DND-41 (cell line): ENCODE measurements around the gene ADARB2.
"Not testable (repeated sequence)": the region's sequence is repeated elsewhere in the genome, so short reads cannot be mapped to it uniquely, and the experiment has no call there.

ENCODE experiments used
- ATAC-seq: fragments of 200-7000 bp; cut with Tn5 transposase; 3 replicates; pipeline ENCODE4 v1.9.1; 2021; ENCODE audit warnings: low read depth; ENCODE audit not compliant: insufficient read depth
- DNase-seq: peaks from one replicate; pipeline ENCODE4 v3.0.0-alpha.2; 2020
- H2AFZ ChIP-seq: 2 replicates; pipeline ENCODE4 v1.6.0; 2012; ENCODE audit warnings: low read depth, low read length
- H3K27ac ChIP-seq: 2 replicates; pipeline ENCODE4 v1.5.1; 2012; ENCODE audit warnings: low read length, inconsistent platforms
- H3K27me3 ChIP-seq: fragments of 200-600 bp; sonication (generic); 2 replicates; pipeline ENCODE4 v1.6.0; 2012; ENCODE audit warnings: low read length, mild to moderate bottlenecking, inconsistent platforms; ENCODE audit not compliant: insufficient read depth, poor library complexity
- H3K36me3 ChIP-seq: 2 replicates; pipeline ENCODE4 v1.5.1; 2012; ENCODE audit warnings: low read length, inconsistent platforms; ENCODE audit not compliant: insufficient read depth
- H3K4me1 ChIP-seq: 2 replicates; pipeline ENCODE4 v1.5.1; 2012; ENCODE audit warnings: mild to moderate bottlenecking, low read length; ENCODE audit not compliant: insufficient read depth
- H3K4me2 ChIP-seq: 2 replicates; pipeline ENCODE4 v1.6.0; 2012; ENCODE audit warnings: mild to moderate bottlenecking, moderate library complexity, low read length, inconsistent platforms; ENCODE audit not compliant: insufficient read depth
- H3K4me3 ChIP-seq, 2 experiments: fragments of 200-600 bp in 1 of 2; shearing (Covaris generic) in 1 of 2; 2 replicates each; pipeline ENCODE4 v1.5.1; 2012 to 2016; ENCODE audit warnings: inconsistent platforms in 2 of 2, low read length in 2 of 2, mild to moderate bottlenecking in 2 of 2, low read depth in 1 of 2, moderate library complexity in 1 of 2
- H3K79me2 ChIP-seq: 2 replicates; pipeline ENCODE4 v1.6.0; 2012; ENCODE audit warnings: low read length, inconsistent platforms; ENCODE audit not compliant: insufficient read depth
- H3K9ac ChIP-seq: 2 replicates; pipeline ENCODE4 v1.6.0; 2012; ENCODE audit warnings: low read depth, mild to moderate bottlenecking, inconsistent platforms, low read length, moderate library complexity
- H3K9me3 ChIP-seq: 2 replicates; pipeline ENCODE4 v1.5.1; 2012; ENCODE audit warnings: low read length, moderate library complexity, mild to moderate bottlenecking, inconsistent platforms; ENCODE audit not compliant: insufficient read depth, severe bottlenecking
- H4K20me1 ChIP-seq: 2 replicates; pipeline ENCODE4 v1.6.0; 2012; ENCODE audit warnings: low read length; ENCODE audit not compliant: insufficient read depth
- CTCF ChIP-seq: IDR thresholded peaks from 2 replicates; pipeline ENCODE4 v1.5.1; 2012; ENCODE audit warnings: borderline replicate concordance, low read length, moderate library complexity, mild to moderate bottlenecking; ENCODE audit not compliant: poor library complexity, severe bottlenecking; ENCODE audit errors: extremely low read depth
- EZH2 ChIP-seq: IDR thresholded peaks from 3 replicates; pipeline ENCODE4 v1.6.1; 2012; ENCODE audit warnings: borderline replicate concordance, low read depth, mild to moderate bottlenecking, moderate library complexity, low read length, inconsistent platforms; ENCODE audit not compliant: severe bottlenecking

The ADARB2 gene

DNA sequence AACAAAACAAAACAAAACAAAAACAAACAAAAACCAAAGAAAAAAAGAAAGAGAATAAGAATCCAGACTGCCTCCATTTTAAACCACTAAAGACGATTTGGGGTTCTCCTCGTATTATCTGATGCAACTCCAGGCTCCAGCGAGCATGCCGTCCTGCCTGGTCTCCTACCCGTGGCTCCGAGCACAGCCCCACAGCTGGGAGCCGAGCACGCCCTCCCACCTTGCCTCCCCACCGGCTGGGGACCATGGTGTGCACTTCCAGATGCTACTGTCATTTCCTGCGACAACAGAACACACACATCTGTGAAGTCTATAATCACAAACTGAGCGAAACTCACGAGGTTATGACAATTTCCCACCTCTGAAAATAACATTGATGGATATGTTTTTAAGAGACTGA lies 113.1 kb downstream of the ADARB2 start:
- Histone ChIP-seq H3K27me3 (no peaks in the 10 kb centered on the region), H3K27ac (no peak overlapping the region), H3K9ac (no peak overlapping the region), H3K9me3 (no peaks in the 10 kb centered on the region), H3K79me2 (no peaks in the 10 kb centered on the region), H3K4me2 (no peak overlapping the region), H3K36me3 (no peaks in the 10 kb centered on the region), H2AFZ (no peak overlapping the region), H3K4me1 (no peaks in the 10 kb centered on the region), H3K4me3 (no peak overlapping the region), H4K20me1 (no peaks in the 10 kb centered on the region)
- TF ChIP-seq EZH2: no peak
- DNase-seq (no peak), ATAC-seq (no peak)

DNA sequence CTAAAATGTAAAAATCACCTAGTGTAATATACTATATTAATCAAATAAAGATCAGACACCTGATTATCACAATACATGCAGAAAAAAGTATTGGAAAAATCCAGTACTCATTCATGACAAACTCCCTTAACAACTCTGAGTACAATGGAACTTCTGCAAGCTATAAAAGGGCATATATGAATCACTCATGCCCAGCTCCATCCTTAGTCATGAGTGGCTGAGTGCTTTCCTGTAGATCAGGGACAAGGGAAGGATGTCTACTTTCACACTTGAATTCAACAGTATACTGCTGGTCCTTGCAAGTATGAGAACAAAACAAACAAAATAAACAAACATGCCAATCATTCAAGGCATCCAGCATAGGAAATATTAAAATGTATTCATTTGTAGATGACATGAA lies 116.5 kb downstream of the ADARB2 start:
- ATAC-seq (no peak), DNase-seq (no peak)
- Histone ChIP-seq H3K9ac (no peak overlapping the region), H3K9me3 (peaks cover 5% of the 10 kb centered on the region), H3K79me2 (no peaks in the 10 kb centered on the region), H3K4me1 (no peaks in the 10 kb centered on the region), H3K27me3 (no peaks in the 10 kb centered on the region), H3K27ac (no peak overlapping the region), H3K4me2 (no peak overlapping the region), H3K4me3 (no peak overlapping the region), H3K36me3 (no peaks in the 10 kb centered on the region), H4K20me1 (no peaks in the 10 kb centered on the region), H2AFZ (no peak overlapping the region)
- TF ChIP-seq CTCF: no peak
- TF ChIP-seq EZH2: no peak

DNA sequence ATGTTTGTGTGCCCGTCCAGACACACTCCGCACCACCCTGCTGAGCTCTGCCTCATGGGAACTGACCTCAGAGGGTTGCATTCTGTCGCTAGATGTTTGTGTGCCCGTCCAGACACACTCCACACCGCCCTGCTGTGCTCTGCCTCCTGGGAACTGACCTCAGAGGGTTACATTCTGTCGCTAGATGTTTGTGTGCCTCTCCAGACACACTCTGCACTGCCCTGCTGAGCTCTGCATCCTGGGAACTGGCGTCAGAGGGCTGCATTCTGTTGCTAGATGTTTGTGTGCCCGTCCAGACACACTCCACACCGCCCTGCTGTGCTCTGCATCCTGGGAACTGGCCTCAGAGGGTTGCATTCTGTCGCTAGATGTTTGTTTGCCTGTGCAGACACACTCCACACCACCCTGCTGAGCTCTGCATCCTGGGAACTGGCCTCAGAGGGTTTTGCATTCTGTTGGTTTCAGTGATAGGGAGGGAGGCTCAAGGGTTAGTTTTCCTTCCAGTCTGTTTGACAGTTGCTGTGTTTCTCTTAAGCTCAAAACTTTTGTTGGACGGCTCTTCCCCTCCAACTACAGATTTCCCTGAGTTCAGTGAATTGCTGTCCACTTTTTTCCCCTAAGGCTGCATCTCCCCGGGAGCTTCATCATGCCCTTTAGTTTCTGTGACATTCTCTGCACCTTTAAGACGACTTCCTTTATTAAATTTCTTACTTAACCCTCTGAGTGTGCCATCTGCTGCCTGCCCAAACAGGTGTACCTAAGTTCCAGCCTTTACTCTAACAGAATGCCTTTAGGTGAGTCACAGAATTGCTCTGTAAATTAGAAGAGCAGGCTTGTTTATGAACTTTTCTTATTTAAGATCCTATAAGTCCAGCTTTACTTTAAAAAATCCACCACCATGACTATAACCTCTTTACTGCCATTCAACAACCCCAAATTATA lies 119.7 kb downstream of the ADARB2 start:
- not testable (repeated sequence) for H3K9me3 ChIP-seq, H3K79me2 ChIP-seq, H3K4me1 ChIP-seq, ATAC-seq, H3K4me3 ChIP-seq, H3K36me3 ChIP-seq, H3K4me2 ChIP-seq, H2AFZ ChIP-seq, H4K20me1 ChIP-seq, H3K9ac ChIP-seq, H3K27ac ChIP-seq, DNase-seq, H3K27me3 ChIP-seq

- not testable (repeated sequence) for H3K4me3 ChIP-seq, ATAC-seq, H3K4me2 ChIP-seq, H4K20me1 ChIP-seq, H3K27ac ChIP-seq, H3K36me3 ChIP-seq, DNase-seq, H3K9ac ChIP-seq, H3K27me3 ChIP-seq, H2AFZ ChIP-seq, H3K79me2 ChIP-seq, H3K9me3 ChIP-seq
- H3K4me1 ChIP-seq: peaks cover 19% of the 10 kb centered on the region
Observed at GRCh38 chr10:1616701-1617100, 120.6 kb downstream of the ADARB2 start.
